ENCODE data around the gene UGT1A4. TPM values are rescaled to one million over a fixed set of nuclear protein-coding genes. Genes with fewer than 3 reads are reported as not detected.

UGT1A4 gene
- total RNA-seq, 4 donors from 2014 or later, result 0.51 TPM; not detected in 3

DNA sequence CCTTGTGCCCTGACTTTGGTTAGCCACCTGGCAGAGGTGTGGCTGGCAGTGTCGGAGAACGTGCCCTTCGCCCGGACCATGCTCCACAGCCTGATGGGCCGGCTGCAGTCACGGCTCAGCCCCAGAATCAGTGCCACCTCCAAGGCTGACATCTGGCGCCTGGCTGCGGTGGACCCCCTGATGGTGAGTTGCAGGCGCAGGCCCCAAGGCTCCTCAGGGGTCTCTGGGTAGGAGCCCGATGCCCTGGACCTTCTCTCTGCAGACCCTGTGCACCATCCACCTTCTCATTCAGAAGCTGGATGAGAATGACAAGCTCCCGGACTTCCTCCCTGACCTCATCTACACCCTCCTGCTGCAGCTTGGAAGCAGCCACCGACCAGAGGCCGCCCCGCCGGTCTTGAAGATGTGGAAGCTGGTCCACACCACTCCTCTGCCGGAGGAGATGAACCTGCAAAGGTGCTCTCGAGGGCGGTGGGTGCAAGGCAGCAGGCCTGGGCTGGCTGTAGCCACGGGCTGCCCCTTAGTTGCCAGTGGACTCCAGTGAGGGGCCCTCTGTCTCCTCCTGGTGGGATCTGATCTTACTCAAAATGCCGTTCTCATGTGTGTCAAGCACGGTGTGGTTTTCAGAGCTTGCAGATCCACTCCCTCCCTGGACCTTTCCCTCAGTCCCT, 103.7 kb downstream of the UGT1A4 start:
- Histone ChIP-seq H3K27ac (no peak overlapping the region), H3K4me3 (no peak overlapping the region), H3K4me1 (no peaks in the 10 kb centered on the region), H3K27me3 (no peaks in the 10 kb centered on the region), H3K9me3 (no peaks in the 10 kb centered on the region), H3K36me3 (no peaks in the 10 kb centered on the region)
- in situ Hi-C loops (cut with MboI; ENCODE audit: low sequenced_read_pairs in 4 of 4), result no loop called here
- no peak for DNase-seq
- intact Hi-C loops (cut with DNase I; ENCODE audit: low total_unique reads), result no loop called here
- no peak for TF ChIP-seq POLR2A (IDR thresholded peaks at IDR 0.05)
- TF ChIP-seq, protein P1, sequence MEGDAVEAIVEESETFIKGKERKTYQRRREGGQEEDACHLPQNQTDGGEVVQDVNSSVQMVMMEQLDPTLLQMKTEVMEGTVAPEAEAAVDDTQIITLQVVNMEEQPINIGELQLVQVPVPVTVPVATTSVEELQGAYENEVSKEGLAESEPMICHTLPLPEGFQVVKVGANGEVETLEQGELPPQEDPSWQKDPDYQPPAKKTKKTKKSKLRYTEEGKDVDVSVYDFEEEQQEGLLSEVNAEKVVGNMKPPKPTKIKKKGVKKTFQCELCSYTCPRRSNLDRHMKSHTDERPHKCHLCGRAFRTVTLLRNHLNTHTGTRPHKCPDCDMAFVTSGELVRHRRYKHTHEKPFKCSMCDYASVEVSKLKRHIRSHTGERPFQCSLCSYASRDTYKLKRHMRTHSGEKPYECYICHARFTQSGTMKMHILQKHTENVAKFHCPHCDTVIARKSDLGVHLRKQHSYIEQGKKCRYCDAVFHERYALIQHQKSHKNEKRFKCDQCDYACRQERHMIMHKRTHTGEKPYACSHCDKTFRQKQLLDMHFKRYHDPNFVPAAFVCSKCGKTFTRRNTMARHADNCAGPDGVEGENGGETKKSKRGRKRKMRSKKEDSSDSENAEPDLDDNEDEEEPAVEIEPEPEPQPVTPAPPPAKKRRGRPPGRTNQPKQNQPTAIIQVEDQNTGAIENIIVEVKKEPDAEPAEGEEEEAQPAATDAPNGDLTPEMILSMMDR (IDR thresholded peaks at IDR 0.05 in 4 of 5, conservative IDR thresholded peaks at IDR 0.05 in 1 of 5), result no peak
- ATAC-seq, result no peak

Other genes with a start within 250 kb of the UGT1A4 start
- 10 to 100 TPM; 10.9 to 29.2 (median 12.4) TPM for gene USP40, start 152.0 kb upstream of the UGT1A4 start, total RNA-seq
- gene UGT1A8, start 101.1 kb upstream of the UGT1A4 start, total RNA-seq, result not detected
- gene UGT1A10, start 82.3 kb upstream of the UGT1A4 start, total RNA-seq, result under 1 TPM in 1 of 4 donors, not detected in 3; 0.12 TPM
- under 1 TPM in 2 of 4 donors, not detected in 2; 0.13 to 0.38 TPM for gene UGT1A9, start 46.8 kb upstream of the UGT1A4 start, total RNA-seq
- not detected for gene UGT1A7, start 36.8 kb upstream of the UGT1A4 start, total RNA-seq
- under 1 TPM in 1 of 4 donors, not detected in 3; 0.31 TPM for gene UGT1A6, start 25.8 kb upstream of the UGT1A4 start, total RNA-seq
- not detected for gene UGT1A5, start 5.8 kb upstream of the UGT1A4 start, total RNA-seq
- gene UGT1A3, start 10.3 kb downstream of the UGT1A4 start, total RNA-seq, result under 1 TPM in 1 of 4 donors, not detected in 3; 0.16 TPM
- under 1 TPM in 1 of 4 donors, not detected in 3; 0.20 TPM for gene UGT1A1, start 41.5 kb downstream of the UGT1A4 start, total RNA-seq
- gene MROH2A, start 59.6 kb downstream of the UGT1A4 start, total RNA-seq, result not detected
- 1 to 10 TPM in 1 of 4 donors, under 1 TPM in 1, not detected in 2; 0.20 to 1.1 TPM for gene HJURP, start 135.8 kb downstream of the UGT1A4 start, total RNA-seq
- not detected for gene TRPM8, start 198.6 kb downstream of the UGT1A4 start, total RNA-seq

Measured in gastrocnemius medialis (tissue), 4 donors.